ENCODE data around the gene S1PR2. TPM values are rescaled to one million over a fixed set of nuclear protein-coding genes. Genes with fewer than 3 reads are reported as not detected.
A peak's percentile ranks its signal among the peaks of the same experiment; 100 is the strongest.

The S1PR2 gene
- total and polyA plus RNA-seq, 9 of the 15 experiments (the other 6 are each of a cell fraction or from before 2014, with no cell fraction given) = 1.5 to 3.9 (median 2.0) TPM

DNA sequence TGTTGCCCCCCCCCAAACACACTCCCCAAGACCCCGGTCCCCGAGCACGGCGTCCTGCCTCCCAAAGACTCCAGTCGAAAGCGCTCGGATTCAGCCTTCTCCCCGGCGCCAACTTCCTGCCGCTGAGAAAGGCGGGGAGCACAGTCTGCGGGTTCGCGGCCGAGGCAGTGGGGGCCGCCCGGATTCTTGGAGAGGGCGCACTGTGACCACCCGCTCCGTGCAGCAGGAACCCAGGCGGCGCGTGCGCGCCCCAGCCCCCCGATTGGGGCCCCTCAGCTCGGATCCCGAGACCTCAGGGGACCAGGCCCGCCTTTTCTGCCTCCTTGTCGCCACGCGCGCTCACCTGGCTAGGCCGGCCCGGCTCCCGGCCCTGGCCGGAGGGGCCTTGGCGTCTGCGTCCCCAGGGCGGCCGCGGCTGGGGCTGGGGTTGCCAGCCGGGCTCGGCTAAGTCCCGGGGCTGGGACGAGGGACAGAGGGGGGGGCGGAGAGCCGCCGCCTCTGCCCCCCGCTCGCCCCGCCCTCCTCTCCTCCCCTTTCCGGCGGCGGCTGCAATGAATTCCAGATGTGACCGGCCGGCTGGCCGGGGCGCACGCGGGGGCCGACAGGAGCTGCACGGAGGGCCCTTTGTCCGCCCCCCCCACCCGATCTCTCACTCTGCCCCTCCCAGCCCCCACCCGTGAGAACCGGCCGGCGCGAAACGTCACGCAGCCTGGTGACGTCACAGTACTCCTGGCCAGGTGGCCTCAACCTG is at the start of gene S1PR2 (continued):
- TF ChIP-seq, protein P1, sequence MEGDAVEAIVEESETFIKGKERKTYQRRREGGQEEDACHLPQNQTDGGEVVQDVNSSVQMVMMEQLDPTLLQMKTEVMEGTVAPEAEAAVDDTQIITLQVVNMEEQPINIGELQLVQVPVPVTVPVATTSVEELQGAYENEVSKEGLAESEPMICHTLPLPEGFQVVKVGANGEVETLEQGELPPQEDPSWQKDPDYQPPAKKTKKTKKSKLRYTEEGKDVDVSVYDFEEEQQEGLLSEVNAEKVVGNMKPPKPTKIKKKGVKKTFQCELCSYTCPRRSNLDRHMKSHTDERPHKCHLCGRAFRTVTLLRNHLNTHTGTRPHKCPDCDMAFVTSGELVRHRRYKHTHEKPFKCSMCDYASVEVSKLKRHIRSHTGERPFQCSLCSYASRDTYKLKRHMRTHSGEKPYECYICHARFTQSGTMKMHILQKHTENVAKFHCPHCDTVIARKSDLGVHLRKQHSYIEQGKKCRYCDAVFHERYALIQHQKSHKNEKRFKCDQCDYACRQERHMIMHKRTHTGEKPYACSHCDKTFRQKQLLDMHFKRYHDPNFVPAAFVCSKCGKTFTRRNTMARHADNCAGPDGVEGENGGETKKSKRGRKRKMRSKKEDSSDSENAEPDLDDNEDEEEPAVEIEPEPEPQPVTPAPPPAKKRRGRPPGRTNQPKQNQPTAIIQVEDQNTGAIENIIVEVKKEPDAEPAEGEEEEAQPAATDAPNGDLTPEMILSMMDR (IDR thresholded peaks at IDR 0.05 in 2 of 3, conservative IDR thresholded peaks at IDR 0.05 in 1 of 3; ENCODE audit: insufficient read depth in 2 of 3, low read depth in 1 of 3, low read length in 3 of 3) = peak in 1 of 3 experiments; percentile 4; a peak in 1 of 6 replicates
- TF ChIP-seq, protein P2, sequence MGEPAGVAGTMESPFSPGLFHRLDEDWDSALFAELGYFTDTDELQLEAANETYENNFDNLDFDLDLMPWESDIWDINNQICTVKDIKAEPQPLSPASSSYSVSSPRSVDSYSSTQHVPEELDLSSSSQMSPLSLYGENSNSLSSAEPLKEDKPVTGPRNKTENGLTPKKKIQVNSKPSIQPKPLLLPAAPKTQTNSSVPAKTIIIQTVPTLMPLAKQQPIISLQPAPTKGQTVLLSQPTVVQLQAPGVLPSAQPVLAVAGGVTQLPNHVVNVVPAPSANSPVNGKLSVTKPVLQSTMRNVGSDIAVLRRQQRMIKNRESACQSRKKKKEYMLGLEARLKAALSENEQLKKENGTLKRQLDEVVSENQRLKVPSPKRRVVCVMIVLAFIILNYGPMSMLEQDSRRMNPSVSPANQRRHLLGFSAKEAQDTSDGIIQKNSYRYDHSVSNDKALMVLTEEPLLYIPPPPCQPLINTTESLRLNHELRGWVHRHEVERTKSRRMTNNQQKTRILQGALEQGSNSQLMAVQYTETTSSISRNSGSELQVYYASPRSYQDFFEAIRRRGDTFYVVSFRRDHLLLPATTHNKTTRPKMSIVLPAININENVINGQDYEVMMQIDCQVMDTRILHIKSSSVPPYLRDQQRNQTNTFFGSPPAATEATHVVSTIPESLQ (CRISPR knock-in tag; IDR thresholded peaks at IDR 0.05) = peak; percentile 80; the same call in 1 of the 2 replicates
- TF ChIP-seq, protein P3, sequence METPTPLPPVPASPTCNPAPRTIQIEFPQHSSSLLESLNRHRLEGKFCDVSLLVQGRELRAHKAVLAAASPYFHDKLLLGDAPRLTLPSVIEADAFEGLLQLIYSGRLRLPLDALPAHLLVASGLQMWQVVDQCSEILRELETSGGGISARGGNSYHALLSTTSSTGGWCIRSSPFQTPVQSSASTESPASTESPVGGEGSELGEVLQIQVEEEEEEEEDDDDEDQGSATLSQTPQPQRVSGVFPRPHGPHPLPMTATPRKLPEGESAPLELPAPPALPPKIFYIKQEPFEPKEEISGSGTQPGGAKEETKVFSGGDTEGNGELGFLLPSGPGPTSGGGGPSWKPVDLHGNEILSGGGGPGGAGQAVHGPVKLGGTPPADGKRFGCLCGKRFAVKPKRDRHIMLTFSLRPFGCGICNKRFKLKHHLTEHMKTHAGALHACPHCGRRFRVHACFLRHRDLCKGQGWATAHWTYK (CRISPR knock-in tag; IDR thresholded peaks at IDR 0.05) = 0 out of 2 replicates have a peak, but pooled peaks have one; percentile 42
- TF ChIP-seq TOE1 (IDR thresholded peaks at IDR 0.05; ENCODE audit: borderline replicate concordance) = 0 out of 2 replicates have a peak, but pooled peaks have one; percentile 16
- TF ChIP-seq TOE1 (CRISPR knock-in tag; IDR thresholded peaks at IDR 0.05; ENCODE audit: borderline replicate concordance, low read depth) = no peak
- no peak for TF ChIP-seq COPS2 (conservative IDR thresholded peaks at IDR 0.05)
- TF ChIP-seq ATF1 (CRISPR knock-in tag; IDR thresholded peaks at IDR 0.05) = peak; percentile 73
- TF ChIP-seq ATF1 (tag; IDR thresholded peaks at IDR 0.05) = no peak; the same call in 1 of the 2 replicates
- TF ChIP-seq POLR2G (IDR thresholded peaks at IDR 0.05; ENCODE audit: low read depth, low read length) = peak; percentile 86
- TF ChIP-seq, protein P4, sequence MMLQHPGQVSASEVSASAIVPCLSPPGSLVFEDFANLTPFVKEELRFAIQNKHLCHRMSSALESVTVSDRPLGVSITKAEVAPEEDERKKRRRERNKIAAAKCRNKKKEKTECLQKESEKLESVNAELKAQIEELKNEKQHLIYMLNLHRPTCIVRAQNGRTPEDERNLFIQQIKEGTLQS (IDR thresholded peaks at IDR 0.05) = peak; percentile 81
- TF ChIP-seq, protein P4 (CRISPR knock-in tag; conservative IDR thresholded peaks at IDR 0.05) = no peak
- 0 out of 2 replicates have a peak, but pooled peaks have one; percentile 64 for TF ChIP-seq ERF (CRISPR knock-in tag; IDR thresholded peaks at IDR 0.05)
- peak; percentile 64 for TF ChIP-seq TAF1 (IDR thresholded peaks at IDR 0.05; ENCODE audit: control insufficient read depth, extremely low read depth, insufficient read depth, low read length, severe bottlenecking)
- TF ChIP-seq POLR2A (conservative IDR thresholded peaks at IDR 0.05) = peak; percentile 75
- TF ChIP-seq ZNF263 (CRISPR knock-in tag; IDR thresholded peaks at IDR 0.05; ENCODE audit: borderline replicate concordance) = peak; percentile 73
- TF ChIP-seq GABPA (tag; conservative IDR thresholded peaks at IDR 0.05; ENCODE audit: low read depth) = peak; percentile 65
- TF ChIP-seq, protein P5, sequence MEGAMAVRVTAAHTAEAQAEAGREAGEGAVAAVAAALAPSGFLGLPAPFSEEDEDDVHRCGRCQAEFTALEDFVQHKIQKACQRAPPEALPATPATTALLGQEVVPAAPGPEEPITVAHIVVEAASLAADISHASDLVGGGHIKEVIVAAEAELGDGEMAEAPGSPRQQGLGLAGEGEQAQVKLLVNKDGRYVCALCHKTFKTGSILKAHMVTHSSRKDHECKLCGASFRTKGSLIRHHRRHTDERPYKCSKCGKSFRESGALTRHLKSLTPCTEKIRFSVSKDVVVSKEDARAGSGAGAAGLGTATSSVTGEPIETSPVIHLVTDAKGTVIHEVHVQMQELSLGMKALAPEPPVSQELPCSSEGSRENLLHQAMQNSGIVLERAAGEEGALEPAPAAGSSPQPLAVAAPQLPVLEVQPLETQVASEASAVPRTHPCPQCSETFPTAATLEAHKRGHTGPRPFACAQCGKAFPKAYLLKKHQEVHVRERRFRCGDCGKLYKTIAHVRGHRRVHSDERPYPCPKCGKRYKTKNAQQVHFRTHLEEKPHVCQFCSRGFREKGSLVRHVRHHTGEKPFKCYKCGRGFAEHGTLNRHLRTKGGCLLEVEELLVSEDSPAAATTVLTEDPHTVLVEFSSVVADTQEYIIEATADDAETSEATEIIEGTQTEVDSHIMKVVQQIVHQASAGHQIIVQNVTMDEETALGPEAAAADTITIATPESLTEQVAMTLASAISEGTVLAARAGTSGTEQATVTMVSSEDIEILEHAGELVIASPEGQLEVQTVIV (CRISPR knock-in tag; IDR thresholded peaks at IDR 0.05; ENCODE audit: borderline replicate concordance) = no peak
- 0 out of 2 replicates have a peak, but pooled peaks have one; percentile 70 for TF ChIP-seq FOXP1 (CRISPR knock-in tag; IDR thresholded peaks at IDR 0.05)
- TF ChIP-seq SMAD4 (CRISPR knock-in tag; conservative IDR thresholded peaks at IDR 0.05) = peak; percentile 71

Measured in K562 (cell line).